Kidney epithelial cell (primary cell): ENCODE data around the gene IL6ST. TPM values are rescaled to one million over a fixed set of nuclear protein-coding genes. Genes with fewer than 3 reads are reported as not detected.

Source experiments
- DNase-seq: peaks from one replicate; pipeline ENCODE4 v3.0.0-alpha.2; 2010; ENCODE audit warnings: low read depth
- H3K27me3 ChIP-seq: 2 replicates; pipeline ENCODE4 v1.6.0; 2011; ENCODE audit warnings: low read length; ENCODE audit not compliant: control insufficient read depth, insufficient read depth
- H3K36me3 ChIP-seq: 2 replicates; pipeline ENCODE4 v1.5.1; 2011; ENCODE audit warnings: low read length; ENCODE audit not compliant: control insufficient read depth, insufficient read depth
- H3K4me3 ChIP-seq: 2 replicates; pipeline ENCODE4 v1.5.1; 2011; ENCODE audit warnings: low read depth, mild to moderate bottlenecking, control low read depth, low read length
- CTCF ChIP-seq: IDR thresholded peaks from 2 replicates; pipeline ENCODE4 v1.5.1; 2011; ENCODE audit warnings: mild to moderate bottlenecking, moderate library complexity, low read length, control low read depth, inconsistent platforms; ENCODE audit not compliant: insufficient read depth, poor library complexity, severe bottlenecking
- total RNA-seq: library from RNA; depleted of rRNA; stranded (reverse); fragments of >200 nt; gene quantifications from 2 replicates; pipeline ENCODE4 v1.2.3, GENCODE V29; 2015

Gene IL6ST
- total RNA-seq, 1 donor from 2014 or later = 139 TPM

- H3K36me3 ChIP-seq = peaks cover 1% of the 10 kb centered on the region
- TF ChIP-seq CTCF = no peak
- H3K27me3 ChIP-seq = no peaks in the 10 kb centered on the region
- no peak overlapping the region for H3K4me3 ChIP-seq
- no peak for DNase-seq
Observed at GRCh38 chr5:55902696-55903095, 92.1 kb downstream of the IL6ST start.

- H3K4me3 ChIP-seq = no peak overlapping the region
- H3K36me3 ChIP-seq = peaks cover 1% of the 10 kb centered on the region
- no peak for DNase-seq
- no peaks in the 10 kb centered on the region for H3K27me3 ChIP-seq
- no peak for TF ChIP-seq CTCF
Observed at GRCh38 chr5:55900776-55901175, 94.0 kb downstream of the IL6ST start.

GRCh38 chr5:55900068-55900467, 94.7 kb downstream of the IL6ST start:
- no peak for TF ChIP-seq CTCF
- Histone ChIP-seq H3K27me3 (no peaks in the 10 kb centered on the region), H3K4me3 (no peak overlapping the region), H3K36me3 (peaks cover 1% of the 10 kb centered on the region)
- no peak for DNase-seq

- no peak for DNase-seq
- Histone ChIP-seq H3K36me3 (peaks cover 1% of the 10 kb centered on the region), H3K27me3 (no peaks in the 10 kb centered on the region), H3K4me3 (no peak overlapping the region)
- no peak for TF ChIP-seq CTCF
Observed at GRCh38 chr5:55899344-55899743, 95.4 kb downstream of the IL6ST start.

GRCh38 chr5:55897905-55898304, 96.9 kb downstream of the IL6ST start:
- Histone ChIP-seq H3K36me3 (no peaks in the 10 kb centered on the region), H3K4me3 (no peak overlapping the region), H3K27me3 (no peaks in the 10 kb centered on the region)
- TF ChIP-seq CTCF = no peak
- DNase-seq = no peak

GRCh38 chr5:55897206-55897894, 97.4 kb downstream of the IL6ST start:
- Histone ChIP-seq H3K27me3 (no peaks in the 10 kb centered on the region), H3K4me3 (no peak overlapping the region), H3K36me3 (no peaks in the 10 kb centered on the region)
- no peak for DNase-seq
- no peak for TF ChIP-seq CTCF
